HG03521 (cell line): ENCODE measurements around the gene CPPED1.
"Not testable (repeated sequence)": the region's sequence is repeated elsewhere in the genome, so short reads cannot be mapped to it uniquely, and the experiment has no call there.

Experiments
- ATAC-seq: cut with Tn5 transposase; IDR thresholded peaks from one replicate; pipeline ENCODE4 v1.9.1; 2021; ENCODE audit warnings: mild to moderate bottlenecking, moderate library complexity; ENCODE audit not compliant: unreplicated experiment

CPPED1 gene

DNA sequence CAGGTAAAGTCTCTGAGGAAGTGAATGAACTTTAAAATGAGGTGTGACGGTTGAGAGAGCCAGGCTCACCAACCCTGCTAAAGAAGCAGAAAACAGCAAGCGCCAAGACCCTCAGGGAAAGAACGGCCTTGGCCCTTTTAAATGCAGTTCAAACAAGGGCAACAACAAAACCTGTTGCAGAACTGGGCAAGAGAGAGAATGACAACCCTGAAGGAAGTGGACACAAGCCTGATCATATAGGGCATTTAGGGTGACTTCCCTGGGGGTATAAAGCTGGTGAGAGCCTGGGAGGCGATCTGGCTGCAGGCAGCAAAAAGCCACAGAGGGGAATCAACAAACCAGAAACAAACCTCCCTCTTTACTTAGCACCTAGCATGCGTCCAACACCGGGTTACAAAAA, 1.0 kb downstream of the CPPED1 start:
- no peak for ATAC-seq

DNA sequence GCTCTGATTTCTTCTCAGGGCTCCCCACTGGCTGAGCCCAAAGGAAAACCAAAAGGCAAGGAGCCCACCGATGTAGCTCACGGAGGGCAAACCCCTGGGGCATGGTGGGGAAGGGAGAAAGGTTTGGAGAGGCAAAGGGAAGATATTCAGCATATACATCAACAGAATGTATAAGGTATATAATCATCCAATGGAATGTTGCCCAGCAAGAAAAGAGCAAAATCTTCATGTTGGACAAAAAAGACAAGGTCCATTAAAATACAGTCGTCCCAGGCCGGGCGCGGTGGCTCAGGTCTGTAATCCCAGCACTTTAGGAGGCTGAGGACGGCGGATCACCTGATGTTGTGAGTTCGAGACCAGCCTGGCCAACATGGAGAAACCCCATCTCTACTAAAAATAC, 1.6 kb downstream of the CPPED1 start:
- ATAC-seq: no peak

DNA sequence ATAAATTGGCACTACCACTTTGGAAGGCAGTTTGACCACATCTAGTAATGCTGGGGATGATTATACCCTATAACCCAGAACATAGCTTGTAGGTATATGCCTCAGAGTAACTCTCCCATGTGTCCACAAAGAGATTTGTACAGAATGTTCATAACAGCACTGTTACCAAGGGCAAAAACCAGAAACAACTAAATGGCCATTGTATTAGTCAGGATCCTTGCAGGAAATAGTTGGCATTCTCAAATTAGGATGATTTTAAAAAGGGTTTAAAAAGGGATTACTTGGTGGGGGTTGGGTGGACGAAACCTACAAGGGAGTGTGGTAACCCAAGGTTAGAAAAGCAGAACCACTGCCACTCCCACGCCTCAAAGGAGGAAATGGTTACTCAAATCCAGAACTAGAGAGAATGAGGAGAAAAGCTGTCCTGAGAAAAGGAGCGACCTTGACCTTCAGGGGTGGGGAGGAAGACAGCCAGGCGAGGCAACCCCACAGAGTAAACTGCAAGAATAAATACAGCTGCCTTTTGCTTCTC, 2.1 kb downstream of the CPPED1 start:
- no peak for ATAC-seq

DNA sequence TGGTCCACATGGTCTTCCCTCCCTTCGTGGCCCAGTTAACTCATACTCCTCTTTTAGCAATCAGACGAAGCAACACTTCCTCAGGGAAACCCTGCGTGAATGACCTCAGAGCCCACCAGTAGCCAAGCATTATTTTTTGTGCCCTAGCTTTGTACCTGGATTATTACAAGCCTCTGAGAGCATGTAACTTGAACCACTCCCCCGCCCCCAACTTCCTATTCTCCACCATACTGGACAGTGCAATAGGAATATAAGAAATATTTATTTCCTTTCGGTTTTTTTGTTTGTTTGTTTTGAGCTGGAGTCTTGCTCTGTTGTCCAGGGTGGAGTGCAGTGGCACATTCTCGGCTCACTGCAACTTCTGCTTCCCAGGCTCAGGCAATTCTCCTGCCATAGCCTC, 2.9 kb downstream of the CPPED1 start:
- no peak for ATAC-seq

DNA sequence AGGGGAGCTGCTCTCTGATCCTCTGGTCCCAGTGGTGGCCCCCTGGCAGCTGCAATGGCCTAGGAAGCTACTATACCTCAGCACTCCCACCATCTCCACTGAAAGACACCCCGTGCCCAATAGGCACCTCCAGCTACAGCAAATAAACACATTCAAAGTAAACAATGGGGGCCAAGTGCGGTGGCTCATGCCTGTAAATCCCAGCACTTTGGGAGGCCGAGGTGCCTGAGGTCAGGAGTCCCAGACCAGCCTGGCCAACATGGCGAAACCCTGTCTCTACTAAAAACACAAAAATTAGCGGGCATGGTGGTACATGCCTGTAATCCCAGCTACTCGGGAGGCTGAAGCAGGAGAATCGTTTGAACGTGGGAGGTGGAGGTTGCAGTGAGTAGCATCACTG, 3.7 kb downstream of the CPPED1 start:
- not testable (repeated sequence) for ATAC-seq

DNA sequence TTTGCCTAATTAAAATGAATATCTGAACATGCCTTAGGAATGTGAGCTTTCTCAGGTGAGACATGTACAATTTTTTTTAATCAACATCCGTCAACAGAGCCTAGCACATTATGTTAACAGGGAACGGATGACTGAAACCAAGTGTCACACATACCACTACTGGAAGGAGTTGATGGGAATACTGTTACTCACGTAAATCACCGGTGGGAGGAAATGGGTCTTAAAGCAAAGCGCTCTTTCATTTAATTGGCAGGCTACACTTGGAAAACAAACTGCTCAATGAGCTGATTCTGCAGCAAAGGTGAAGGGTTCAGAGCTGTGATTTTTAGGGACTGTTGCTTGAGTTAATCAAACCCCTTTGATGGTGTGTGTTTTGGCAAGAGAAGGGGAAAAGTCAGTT, 4.8 kb downstream of the CPPED1 start:
- ATAC-seq: no peak

DNA sequence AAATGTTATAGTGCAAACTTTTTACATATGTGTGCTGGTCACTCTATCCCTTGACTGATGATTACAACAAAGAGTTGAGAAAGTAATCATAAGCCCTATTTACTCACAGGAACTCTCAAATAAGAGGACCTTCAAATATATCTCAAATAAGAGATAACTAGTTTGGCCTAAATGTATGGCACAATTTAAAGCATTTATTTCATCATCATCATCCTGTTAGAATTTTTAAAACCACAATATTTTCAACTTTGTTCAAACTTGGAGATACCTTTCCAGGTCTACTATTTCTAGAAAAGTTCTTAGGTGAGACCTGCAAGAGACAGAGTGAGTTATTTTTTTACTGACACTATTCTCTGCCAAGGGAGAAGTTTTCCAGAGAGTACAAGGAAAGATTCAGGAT, 5.5 kb downstream of the CPPED1 start:
- ATAC-seq: no peak

DNA sequence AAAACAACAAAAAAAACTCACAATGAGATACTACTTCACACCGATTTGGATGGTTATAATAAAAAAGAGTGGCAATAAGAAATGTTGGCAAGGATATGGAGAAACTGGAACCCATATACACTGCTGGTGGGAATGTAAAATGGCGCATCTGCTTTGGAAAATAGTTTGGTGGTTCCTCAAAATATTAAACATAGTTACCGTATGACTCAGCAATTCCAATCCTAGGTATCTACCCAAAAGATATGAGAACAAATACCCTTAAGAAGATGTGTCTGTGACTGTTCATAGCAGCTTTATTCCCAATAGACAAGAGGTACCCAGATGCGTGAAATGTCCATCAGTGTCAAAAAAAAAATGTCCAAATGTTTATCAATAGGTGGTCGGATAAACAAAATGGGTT, 7.2 kb downstream of the CPPED1 start:
- no peak for ATAC-seq

DNA sequence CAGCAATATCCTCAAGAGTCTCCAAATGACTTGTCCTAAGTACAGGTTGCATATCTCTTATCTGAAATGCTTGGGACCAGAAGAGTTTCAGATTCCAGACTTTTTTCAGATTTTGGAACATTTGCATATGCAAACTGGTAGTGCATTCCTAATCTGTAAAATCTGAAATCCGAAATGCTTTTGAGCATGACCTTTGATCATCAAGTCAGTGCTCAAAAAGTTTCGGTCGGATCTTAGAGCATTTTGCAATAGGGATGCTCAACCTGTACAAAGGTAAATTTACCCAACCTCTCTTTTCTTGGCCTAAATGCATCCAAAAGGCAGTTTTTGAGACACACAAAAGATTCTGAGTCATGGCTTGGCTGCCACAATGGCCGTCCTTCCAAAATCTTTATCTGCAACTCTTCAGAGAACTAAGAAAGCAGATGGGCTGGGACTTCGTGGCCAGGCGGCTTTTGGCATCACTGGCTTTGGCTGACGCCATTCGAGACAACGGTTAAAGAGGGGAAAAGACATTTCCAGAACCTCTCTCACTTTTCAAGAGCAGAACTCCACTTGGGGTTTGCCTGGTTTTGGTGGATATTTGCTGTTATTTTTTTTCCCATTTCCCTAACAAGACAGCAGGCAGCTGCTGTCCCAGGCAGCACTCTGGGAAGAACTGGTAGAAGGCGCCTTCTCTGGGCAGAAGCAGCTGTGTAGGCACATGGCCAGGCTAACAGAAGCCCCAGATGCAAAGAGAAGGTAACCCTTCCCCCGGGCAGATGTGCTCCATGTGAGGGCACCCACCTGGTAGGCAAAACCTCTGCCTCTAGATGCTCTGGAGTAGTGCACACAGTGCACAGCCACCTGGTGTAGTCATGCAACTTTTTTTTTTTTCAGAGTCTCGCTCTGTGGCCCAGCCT, 8.9 kb downstream of the CPPED1 start:
- no peak for ATAC-seq

DNA sequence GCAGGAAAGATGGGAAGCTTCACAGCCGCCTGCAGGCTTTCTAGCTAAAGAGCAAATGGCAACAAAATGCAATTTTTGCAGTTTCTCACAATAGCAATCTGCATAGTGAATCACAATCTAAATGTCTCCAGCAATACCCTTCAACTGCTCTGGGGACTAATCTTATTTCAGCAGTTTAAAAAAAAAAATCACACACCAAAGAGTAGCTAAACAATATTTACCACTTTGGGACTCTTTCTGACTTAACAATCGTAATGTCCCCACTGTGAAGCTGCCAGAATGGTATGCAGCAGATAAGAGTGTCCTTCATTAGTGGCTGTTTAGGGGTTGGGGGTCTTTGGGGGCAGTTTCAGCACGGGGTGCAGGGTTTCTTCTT, 9.8 kb downstream of the CPPED1 start:
- no peak for ATAC-seq

DNA sequence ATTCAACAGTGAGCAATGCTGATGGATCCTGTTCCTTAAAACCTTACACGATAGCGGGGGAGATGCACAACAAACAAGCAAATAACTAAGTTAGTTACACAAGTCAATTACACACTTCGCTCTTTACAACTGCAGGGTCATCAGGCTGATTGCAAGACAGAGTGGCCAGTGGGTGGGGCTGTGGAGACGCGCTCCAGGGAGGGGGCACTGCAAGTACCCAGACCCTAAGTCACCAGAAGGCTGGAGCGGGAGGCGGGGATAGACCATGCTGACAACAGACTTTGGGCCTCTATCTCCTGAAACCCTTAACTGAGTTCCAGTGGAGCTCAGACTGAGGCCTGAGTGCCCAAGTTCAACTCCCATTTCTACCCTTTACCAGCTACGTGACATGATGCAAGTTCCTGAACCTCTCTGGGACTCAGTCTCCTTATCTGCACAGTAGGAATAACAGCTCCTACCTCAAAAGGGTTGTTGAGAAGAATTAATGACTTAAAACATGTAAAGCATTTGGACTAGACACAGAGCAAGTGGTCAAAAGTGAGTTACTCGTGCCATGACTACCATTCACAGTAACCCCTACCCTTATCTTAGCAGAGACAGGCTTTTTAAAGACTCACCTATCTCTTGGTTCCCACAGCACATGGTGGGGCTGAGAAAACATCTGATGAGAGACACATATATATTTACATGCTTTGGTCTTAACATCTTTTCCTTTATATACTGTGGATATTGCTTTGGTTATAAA, 10.4 kb downstream of the CPPED1 start:
- ATAC-seq: no peak

DNA sequence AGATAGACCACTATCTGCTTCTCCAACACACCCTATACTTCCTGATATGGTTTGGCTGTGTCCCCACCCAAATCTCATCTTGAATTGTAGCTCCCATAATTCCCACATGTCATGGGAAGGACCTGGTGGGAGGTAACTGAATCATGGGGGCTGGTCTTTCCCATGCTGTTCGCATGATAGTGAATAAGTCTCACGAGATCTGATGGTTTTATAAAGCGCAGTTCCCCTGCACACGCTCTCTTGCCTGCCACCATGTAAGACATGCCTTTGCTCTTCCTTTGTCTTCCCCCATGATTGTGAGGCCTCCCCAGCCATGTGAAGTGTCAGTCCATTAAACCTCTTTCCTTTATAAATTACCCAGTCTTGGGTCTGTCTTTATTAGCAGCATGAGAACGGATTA, 11.2 kb downstream of the CPPED1 start:
- ATAC-seq: not testable (repeated sequence)

DNA sequence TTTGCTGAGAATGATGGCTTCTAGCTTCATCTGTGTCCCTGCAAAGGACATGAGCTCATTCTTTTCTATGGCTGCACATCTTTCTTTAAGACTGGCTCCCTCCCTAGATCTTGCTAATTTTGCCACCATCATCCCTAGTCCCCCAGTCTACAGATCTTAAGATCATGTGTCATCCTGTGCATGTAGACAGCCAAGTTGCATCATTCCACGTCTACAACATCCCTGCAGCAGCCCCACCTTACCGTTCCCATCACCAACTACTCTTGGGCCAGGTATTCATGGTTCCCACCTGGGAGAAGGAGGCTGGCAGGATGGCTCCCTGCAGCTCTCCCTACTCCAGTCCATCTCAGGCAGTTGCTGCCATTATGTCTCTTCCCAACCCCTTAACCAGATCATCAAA, 12.3 kb downstream of the CPPED1 start:
- ATAC-seq: no peak

DNA sequence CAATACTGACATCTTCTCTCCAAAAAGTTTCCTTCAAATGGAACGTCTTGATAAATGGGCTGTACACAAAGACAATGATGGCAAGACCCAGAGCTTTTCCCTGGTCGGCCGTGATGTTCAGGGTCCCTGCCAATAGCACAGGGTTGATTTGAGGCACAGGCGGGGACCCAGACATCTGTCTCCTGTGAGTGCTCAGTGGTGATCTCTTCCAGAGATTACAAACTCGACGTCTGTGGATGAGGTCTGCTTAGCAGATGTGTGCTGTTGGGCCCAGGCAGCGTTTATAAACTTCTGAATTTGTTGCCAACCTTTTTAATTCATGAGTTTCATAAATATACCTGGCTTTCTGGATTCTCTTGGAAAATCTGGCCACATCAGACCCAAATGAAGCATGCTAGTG, 14.9 kb downstream of the CPPED1 start:
- no peak for ATAC-seq

DNA sequence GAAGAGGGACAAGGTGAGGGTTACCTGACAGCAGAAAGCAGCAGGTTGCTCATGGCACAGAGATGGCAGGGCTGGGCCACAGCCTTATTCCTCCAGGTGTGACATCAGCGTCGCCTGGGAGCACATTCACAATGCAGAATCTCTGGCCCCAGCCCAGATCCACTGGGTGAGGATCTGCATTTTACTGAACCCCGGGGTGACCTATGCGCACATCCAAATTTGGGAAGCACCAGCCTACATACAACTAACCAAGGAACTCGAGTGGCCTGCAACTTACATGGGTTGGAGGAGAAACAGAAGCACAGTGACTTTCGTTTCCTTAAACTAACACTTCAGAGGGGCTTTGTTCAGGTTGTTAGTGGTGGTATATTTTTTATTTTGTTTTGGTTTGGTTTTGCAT, 17.6 kb downstream of the CPPED1 start:
- no peak for ATAC-seq

DNA sequence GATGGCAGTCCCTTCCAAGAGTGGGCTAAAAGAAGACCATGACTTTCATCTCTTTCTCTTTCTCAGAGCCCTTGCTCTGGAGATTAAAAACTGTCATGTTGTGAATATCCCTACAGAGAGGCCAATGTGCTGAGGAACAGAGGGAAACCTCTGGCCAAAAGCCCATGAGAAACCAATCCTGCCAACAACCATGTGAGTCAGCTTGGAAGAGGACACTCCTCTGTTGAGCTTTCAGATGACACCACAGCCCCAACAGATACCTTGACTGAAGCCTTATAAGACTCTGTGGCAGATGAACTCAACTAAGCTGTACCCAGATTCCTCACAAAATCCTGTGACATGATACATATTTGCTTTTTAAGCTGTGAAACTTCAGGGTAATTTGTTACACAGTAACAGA, 19.6 kb downstream of the CPPED1 start:
- no peak for ATAC-seq

DNA sequence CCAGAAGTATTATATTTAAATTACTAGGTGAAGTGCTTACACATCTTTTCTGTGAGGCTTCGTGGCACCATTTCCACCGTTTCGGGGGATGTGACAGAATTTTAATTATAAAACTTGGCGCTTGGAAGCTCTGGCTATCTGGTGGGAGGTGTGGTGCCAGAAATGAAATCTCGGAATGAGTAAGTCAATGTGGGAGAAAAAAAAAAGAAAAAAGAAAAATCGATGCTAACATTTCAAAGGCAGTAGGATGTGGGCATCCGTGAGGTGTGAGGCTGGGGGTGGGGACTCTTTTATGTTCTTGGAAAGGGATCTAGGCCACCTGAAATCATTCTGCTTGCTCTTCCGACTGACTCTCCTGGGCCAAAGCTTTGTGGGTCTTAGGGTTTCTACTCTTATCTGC, 21.9 kb downstream of the CPPED1 start:
- no peak for ATAC-seq

DNA sequence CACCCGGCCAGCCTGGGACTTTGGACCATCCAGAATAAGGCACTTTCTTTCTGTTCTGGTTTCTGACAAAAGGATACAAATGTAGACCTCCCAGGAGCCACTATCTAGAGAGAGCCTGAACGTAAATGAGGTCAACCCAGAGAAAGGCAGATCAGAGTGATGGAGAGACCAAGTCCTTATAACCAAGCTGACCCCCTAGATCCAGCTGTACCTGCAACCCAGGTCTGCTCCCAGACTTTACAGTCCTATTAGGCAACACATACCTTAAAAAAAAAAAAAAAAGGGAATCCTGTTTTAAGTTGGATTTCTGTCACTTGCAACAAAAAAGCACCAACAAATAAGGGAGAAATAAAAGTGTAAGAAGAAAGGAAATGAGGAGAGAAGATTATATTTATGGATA, 23.2 kb downstream of the CPPED1 start:
- no peak for ATAC-seq

DNA sequence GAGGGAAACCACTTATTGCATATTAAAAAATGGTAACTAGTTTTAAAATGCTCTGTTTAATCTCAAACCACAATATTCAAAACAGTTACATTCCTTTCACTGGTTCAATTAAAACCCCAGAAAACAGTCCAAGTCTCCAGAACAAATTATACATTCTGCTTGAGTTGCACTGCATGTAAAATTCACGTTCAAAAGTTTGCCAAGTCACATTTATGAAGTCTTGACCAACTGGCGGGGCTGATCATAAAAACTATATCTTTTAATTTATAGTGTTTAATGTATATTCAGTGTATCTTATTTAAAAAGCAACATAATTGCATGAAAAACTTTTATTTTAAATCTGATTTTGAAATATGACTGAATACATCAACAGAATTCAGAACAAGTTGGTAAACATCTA, 25.0 kb downstream of the CPPED1 start:
- no peak for ATAC-seq

DNA sequence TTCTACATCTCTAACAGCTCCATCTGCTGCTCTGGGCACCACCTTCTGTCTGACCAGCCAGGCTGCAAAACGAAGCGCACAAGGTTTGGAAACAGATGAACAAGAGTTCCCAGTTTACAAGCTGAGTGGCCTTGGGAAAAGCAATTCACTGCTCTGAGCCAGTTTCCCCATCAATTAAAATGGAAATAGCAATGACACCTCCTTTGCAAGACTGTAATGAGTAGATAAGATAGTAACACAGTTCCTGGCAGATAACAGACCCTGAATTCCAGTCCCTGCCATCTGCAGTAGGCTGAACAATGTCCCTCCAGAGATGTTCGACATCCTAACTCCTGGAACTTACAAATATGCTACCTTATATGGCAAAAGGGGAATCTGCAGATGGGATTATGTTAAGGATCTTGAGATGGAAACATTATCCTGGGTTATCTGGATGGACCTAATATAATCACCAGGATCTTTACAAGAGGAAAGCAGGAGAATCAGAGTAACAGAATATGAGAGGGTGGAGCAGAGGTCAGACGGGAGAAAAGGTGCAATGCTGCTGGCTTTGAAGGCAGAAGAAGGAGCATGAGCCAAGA, 27.9 kb downstream of the CPPED1 start:
- ATAC-seq: no peak

DNA sequence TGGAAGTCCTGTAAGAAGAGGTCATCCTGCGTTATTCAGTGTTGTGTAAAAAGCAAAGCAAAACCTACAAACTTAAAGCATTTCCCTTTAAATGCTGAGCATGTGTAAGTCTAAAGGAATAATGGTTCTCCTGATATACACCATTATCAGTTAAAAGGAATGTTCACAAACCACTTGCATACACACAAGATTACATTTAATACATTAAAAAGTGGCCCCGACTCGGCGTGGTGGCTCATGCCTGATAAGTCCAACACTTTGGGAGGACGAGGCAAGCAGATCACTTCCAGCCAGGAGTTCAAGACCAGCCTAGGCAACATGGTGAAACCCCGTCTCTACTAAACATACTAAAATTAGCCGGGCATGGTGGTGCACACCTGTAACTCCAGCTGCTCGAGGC, 30.5 kb downstream of the CPPED1 start:
- ATAC-seq: no peak

DNA sequence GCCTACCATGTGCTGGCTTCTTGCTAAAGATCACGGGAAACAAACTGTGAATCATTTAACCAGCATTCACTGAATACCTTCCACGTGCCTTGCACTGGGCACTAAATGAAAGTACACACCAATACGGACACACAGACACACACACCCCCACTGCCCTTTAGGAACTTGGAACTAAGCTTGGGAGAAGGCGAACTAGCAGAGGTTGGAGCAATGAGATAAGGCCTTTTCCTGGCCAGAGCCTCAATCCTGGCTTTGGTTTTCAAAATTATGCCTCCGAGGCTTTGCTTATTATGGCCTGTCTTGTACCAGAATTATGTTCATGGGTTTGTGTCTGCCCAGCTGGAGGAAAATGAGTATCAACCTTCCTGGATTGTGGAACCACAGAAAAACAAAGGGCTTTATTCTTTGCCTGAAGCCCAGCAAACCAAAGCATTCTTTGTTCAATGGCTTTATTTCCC, 32.3 kb downstream of the CPPED1 start:
- ATAC-seq: no peak
